HG02885 (cell line): Measurements from ENCODE around the gene HAO2.
A peak's percentile ranks its signal among the peaks of the same experiment; 100 is the strongest.
"Not testable (repeated sequence)": the region's sequence is repeated elsewhere in the genome, so short reads cannot be mapped to it uniquely, and the experiment has no call there.

Experiments
- ATAC-seq: cut with Tn5 transposase; IDR thresholded peaks from one replicate; pipeline ENCODE4 v1.9.1; 2021; ENCODE audit warnings: mild to moderate bottlenecking; ENCODE audit not compliant: unreplicated experiment, poor library complexity

HAO2 gene

GRCh38 chr1:119341372-119341947, 27.1 kb upstream of the HAO2 start:
- no peak for ATAC-seq

DNA sequence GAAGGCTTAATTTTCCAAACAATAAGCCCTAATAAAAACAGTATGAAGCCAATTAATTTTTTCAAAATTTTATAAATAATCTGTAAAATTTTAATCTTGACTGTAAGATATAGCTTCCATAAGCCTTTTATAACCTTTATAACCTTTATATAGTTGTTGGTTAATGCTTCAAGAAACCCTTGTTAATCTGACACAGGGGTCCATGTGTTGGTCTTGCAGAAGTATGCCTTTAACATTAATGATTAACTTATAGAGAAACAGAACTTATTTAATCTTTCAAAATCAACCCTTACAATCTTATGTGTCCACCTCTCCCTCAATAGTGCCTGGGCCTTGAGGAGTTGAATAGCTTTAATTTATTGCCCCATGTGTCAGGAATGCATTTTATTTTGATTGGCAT, 23.2 kb upstream of the HAO2 start:
- ATAC-seq, result no peak

DNA sequence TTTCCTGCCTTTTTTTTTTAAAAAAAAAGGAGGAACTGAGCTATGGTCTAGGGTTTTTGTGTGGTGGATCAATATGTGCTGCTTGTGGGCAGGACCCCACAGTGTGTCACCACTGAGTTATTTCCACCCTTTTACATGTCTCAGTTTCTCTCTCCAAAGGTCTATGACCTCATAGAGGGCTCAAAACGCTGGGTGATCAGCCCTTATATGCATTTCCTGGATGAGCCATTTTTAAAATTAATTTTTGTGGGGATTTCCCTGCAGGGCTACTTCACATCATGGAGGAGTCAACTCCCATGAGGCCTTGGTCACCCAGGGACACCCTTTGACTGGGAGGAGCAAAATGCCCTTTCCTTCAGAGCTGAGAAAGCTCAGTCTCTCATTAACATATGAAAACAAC, 20.7 kb upstream of the HAO2 start:
- peak; percentile 90 for ATAC-seq

GRCh38 chr1:119348941-119349340, 19.6 kb upstream of the HAO2 start:
- no peak for ATAC-seq

GRCh38 chr1:119350866-119351265, 17.7 kb upstream of the HAO2 start:
- not testable (repeated sequence) for ATAC-seq

DNA sequence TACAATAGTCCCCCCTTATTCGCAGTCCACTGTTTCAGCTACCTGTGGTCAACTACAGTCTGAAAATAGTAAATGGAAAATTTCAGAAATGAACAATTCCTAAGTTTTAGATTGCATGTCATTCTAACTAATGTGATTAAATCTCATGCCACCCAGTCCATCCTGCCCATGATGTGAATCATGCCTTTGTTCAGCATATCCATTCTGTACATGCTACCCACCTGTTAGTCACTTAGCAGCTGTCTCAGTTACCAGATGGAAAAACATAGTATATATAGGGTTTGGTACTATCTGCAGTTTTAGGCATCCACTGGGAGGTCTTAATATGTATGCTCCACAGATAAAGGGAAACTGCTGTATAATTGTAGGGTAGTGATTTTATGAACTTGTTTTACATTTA, 16.6 kb upstream of the HAO2 start:
- ATAC-seq, result no peak

DNA sequence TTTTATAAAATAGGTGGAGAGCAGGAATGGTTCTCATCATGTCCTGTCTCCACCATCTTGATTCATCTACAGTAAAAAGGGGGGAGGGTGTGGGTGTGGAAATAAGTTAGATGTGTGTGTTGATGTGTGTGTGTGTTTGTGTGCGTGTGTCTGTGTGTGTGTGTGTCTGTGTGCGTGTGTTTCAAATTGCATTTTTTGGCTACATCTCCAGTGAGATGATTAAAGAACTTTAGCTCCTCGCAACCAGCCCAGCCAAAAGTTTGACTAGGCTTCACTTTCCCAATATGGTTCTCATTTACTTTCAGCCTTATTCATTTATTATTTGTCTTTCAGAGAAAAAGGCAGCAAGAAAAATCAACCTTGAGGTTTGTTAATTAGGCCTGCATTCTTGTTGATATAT, 14.7 kb upstream of the HAO2 start:
- no peak for ATAC-seq

- ATAC-seq, result no peak
These were observed 9.9 kb upstream of the HAO2 start for GRCh38 chr1:119358636-119359035.

- ATAC-seq, result no peak
These were observed 8.9 kb upstream of the HAO2 start for GRCh38 chr1:119359730-119360129.

GRCh38 chr1:119361205-119361604, 7.4 kb upstream of the HAO2 start:
- ATAC-seq, result no peak

- ATAC-seq, result no peak
These were observed 6.8 kb upstream of the HAO2 start for GRCh38 chr1:119361620-119362344.

DNA sequence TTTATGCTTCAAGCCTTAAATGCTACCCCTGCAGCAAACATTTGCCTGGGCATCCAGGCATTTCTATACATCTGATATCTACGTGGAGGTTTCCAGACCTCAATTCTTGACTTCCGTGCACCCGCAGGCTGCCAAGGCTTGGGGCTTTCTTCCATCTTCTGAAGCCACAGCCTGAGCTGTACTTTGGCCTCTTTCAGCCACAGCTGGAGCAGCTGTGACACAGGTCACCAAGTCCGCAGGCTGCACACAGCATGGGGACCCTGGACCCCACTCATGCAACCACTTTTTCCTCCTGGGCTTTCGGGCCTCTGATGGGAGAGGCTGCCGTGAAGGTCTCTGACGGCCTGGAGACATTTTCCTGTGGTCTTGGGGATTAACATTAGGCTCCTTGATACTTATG, 5.4 kb upstream of the HAO2 start:
- no peak for ATAC-seq

- ATAC-seq, result no peak
These were observed 3.9 kb upstream of the HAO2 start for GRCh38 chr1:119364640-119365039.

- no peak for ATAC-seq
These were observed 2.2 kb upstream of the HAO2 start for GRCh38 chr1:119366424-119366823.

DNA sequence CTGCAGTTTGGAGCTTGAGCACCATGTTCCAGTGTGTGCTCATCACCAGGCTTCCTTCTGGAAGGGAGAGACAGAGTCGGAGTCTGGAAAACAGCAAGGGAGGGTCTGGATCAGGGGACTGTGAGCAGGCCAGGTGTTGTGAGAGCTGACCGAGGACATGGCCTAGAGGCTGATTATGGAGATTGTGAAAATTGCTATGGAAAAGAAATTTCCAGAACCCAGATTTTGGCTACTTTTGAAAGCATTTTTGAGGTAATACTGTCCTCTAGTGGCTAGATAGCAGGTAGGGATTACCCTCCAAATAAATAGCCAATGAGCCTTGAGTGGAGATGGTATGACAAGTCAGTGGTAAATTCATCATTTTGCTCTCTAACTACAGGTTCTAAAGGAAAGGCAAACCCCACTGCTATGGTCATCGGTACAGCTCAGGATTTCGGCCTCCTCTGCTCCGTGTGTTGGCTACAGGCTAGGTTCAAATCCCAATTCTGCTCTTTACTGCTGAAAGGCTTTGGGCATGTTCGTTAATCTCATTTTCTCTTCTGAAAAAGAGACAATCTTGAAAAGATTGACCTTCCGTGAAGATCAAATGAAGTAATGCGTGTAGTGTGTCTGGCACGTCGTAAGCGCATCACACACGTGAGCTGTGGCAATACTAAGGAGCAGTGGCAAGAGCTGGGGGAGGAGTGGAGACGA, 1.0 kb upstream of the HAO2 start:
- peak; percentile 48 for ATAC-seq

- no peak for ATAC-seq
These were observed 2.2 kb downstream of the HAO2 start for GRCh38 chr1:119370748-119371147.

GRCh38 chr1:119371815-119372214, 3.2 kb downstream of the HAO2 start:
- no peak for ATAC-seq

DNA sequence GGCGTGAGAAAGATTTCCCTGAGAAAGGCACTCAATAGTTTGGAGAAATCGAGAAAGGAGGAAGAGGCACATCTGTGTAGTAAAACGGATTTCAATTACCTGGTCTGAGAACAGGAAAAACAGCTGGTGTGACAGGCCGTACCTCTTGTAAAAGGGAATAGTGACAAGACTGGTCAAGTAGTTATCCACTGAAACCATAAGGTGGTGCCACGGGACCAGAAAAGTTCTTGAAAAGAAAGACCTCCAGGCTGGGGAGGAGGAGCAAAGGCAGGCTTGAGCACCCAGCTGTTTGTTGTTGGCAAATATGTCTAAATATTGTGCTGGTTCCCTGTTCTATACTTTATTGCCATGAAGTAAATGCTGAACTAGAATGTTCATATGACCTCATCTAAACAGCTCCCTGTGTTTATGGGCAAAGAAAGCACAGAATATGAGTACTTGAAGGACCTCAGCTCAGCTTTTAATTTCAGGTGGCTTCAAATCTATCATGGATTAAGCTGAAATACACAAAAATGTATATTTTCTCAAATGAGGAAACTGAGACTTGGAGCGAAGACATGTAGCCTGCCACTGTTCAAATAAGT, 4.0 kb downstream of the HAO2 start:
- ATAC-seq, result peak; percentile 63

GRCh38 chr1:119373465-119373864, 4.9 kb downstream of the HAO2 start:
- no peak for ATAC-seq

GRCh38 chr1:119374208-119374874, 5.8 kb downstream of the HAO2 start:
- no peak for ATAC-seq

DNA sequence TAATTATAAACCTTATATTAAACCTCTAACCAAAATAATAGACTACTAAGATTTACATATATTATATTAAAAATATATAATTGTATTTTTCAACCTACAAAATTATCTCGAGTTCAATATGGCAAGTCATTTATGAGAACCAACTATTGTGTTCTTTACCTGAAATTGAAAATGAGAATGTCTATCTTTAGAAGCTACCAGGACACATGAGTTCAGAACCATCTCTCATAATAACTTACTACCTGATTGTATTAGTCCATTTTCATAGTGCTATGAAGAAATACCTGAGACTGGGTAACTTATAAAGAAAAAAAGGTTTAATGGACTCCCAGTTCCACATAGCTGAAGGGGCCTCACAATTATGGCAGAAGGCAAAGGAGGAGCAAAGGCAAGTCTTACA, 6.8 kb downstream of the HAO2 start:
- ATAC-seq, result no peak
